ENCODE measurements around the gene WNT6.

WNT6 gene
- total RNA-seq = 0 to 0.24 (median 0.08) reads per million in 4 donors

GRCh38 chr2:218859556-218859987 is at the start of gene WNT6:
WNT6 (plus strand) TSS chr2:218859805; CDS start chr2:218860038, 233 bp downstream.
- DNase-seq = no peak

- DNase-seq = no peak
These were observed 49.3 kb upstream of the WNT6 start for GRCh38 chr2:218810256-218810655.

GRCh38 chr2:218811382-218811781 is 48.2 kb upstream of the WNT6 start:
- DNase-seq = no peak

- DNase-seq = no peak
These were observed 47.3 kb upstream of the WNT6 start for GRCh38 chr2:218812096-218812815.

- no peak for DNase-seq
These were observed 46.7 kb upstream of the WNT6 start for GRCh38 chr2:218812861-218813260.

- DNase-seq = no peak
These were observed 45.7 kb upstream of the WNT6 start for GRCh38 chr2:218813771-218814460.

GRCh38 chr2:218814540-218815243 is 44.9 kb upstream of the WNT6 start:
- no peak for DNase-seq

GRCh38 chr2:218815244-218815637 is 44.4 kb upstream of the WNT6 start:
- DNase-seq = no peak

- DNase-seq = no peak
These were observed 44.0 kb upstream of the WNT6 start for GRCh38 chr2:218815649-218816048.

- DNase-seq = no peak
These were observed 43.0 kb upstream of the WNT6 start for GRCh38 chr2:218816561-218817011.

- no peak for DNase-seq
These were observed 40.5 kb upstream of the WNT6 start for GRCh38 chr2:218819093-218819492.

GRCh38 chr2:218820746-218821369 is 38.7 kb upstream of the WNT6 start:
- DNase-seq = no peak

GRCh38 chr2:218821605-218822211 is 37.9 kb upstream of the WNT6 start:
- no peak for DNase-seq

- no peak for DNase-seq
These were observed 37.0 kb upstream of the WNT6 start for GRCh38 chr2:218822622-218823021.

GRCh38 chr2:218823196-218823855 is 36.3 kb upstream of the WNT6 start:
- DNase-seq = no peak

GRCh38 chr2:218824004-218824403 is 35.6 kb upstream of the WNT6 start:
- DNase-seq = no peak

GRCh38 chr2:218826791-218827190 is 32.8 kb upstream of the WNT6 start:
- no peak for DNase-seq

GRCh38 chr2:218827701-218828476 is 31.7 kb upstream of the WNT6 start:
- no peak for DNase-seq

- DNase-seq = no peak
These were observed 31.2 kb upstream of the WNT6 start for GRCh38 chr2:218828477-218828778.

GRCh38 chr2:218829868-218830451 is 29.6 kb upstream of the WNT6 start:
- DNase-seq = no peak
